Esophagus squamous epithelium (tissue), 5 donors: ENCODE measurements around the gene GTF2IRD1. TPM values are rescaled to one million over a fixed set of nuclear protein-coding genes. Genes with fewer than 3 reads are reported as not detected.
A peak's percentile ranks its signal among the peaks of the same experiment; 100 is the strongest.
"Not testable (repeated sequence)": the region's sequence is repeated elsewhere in the genome, so short reads cannot be mapped to it uniquely, and the experiment has no call there.

Experiments
- DNase-seq: peaks from one replicate; lab custom pipeline; 2025; lab: John Stamatoyannopoulos, UW
- H3K27ac ChIP-seq, 4 donors: fragments of 200-600 bp; sonication (generic); one replicate each; pipeline ENCODE4 v1.5.1; 2016 to 2019; ENCODE audit warnings: mild to moderate bottlenecking in 1 of 4
- H3K27me3 ChIP-seq, 4 donors: fragments of 200-600 bp; sonication (generic); 1 replicate in 3 of 4; 2 replicates in 1 of 4; pipeline versions ENCODE4 v1.5.1 to v1.6.0; 2017 to 2021; ENCODE audit warnings: antibody characterized with exemption in 1 of 4
- H3K36me3 ChIP-seq, 3 donors: fragments of 200-600 bp; sonication (generic); one replicate each; pipeline ENCODE4 v1.5.1; 2016 to 2019
- H3K4me1 ChIP-seq, 3 donors: fragments of 200-600 bp; sonication (generic); one replicate each; pipeline ENCODE4 v1.5.1; 2017 to 2019
- H3K4me3 ChIP-seq, 4 donors: fragments of 200-600 bp; sonication (generic); 1 replicate in 3 of 4; 2 replicates in 1 of 4; pipeline ENCODE4 v1.5.1; 2016 to 2019; ENCODE audit warnings: mild to moderate bottlenecking in 2 of 4, moderate library complexity in 1 of 4
- H3K9me3 ChIP-seq, 3 donors: fragments of 200-600 bp; sonication (generic); one replicate each; pipeline ENCODE4 v1.5.1; 2016 to 2019
- POLR2A ChIP-seq, 4 donors: fragments of 450-650 bp; IDR thresholded peaks; one replicate each; pipeline ENCODE4 v1.6.1; 2017; ENCODE audit warnings: antibody characterized with exemption in 4 of 4, mild to moderate bottlenecking in 4 of 4, moderate library complexity in 3 of 4
- WGBS, 2 donors: methylation state at CpG; one replicate each; pipeline ENCODE4 v1.1.5; 2018; 5-methylcytosine and 5-hydroxymethylcytosine counted together
- intact Hi-C: fragments of 100-400 bp; cut with DNase I; formaldehyde crosslinking; loops from one replicate; pipeline ENCODE4 v1.15.0; 2022
- total RNA-seq, 4 donors: library from RNA; depleted of rRNA; stranded (reverse); fragments of >200 nt; gene quantifications; one replicate each; pipeline ENCODE4 v1.1.0, GENCODE V29; 2016
- TF ChIP-seq, protein P1 (sequence below), 6 experiments: fragments of 450-650 bp in 4 of 6; fragments of 200-600 bp in 2 of 6; sonication (generic) in 2 of 6; IDR thresholded peaks; one replicate each; pipeline ENCODE4 v1.5.1; 2016 to 2019; ENCODE audit warnings: antibody characterized with exemption in 6 of 6, mild to moderate bottlenecking in 4 of 6, moderate library complexity in 4 of 6
- donor health status: DM: yes; HTN: yes; CAD: no.

The GTF2IRD1 gene
- total RNA-seq, 4 donors from 2014 or later: 26.8 to 35.6 (median 28.5) TPM

- 85 to 96% methylated on average over 2 to 5 of the region's 6 CpGs for WGBS, 2 donors
- H3K27me3 ChIP-seq: no peaks in the 10 kb centered on the region
- intact Hi-C loops: no loop called here
- peaks cover 4 to 76% (median 17%) of the 10 kb centered on the region in 3 donors for H3K36me3 ChIP-seq
- TF ChIP-seq, protein P1, sequence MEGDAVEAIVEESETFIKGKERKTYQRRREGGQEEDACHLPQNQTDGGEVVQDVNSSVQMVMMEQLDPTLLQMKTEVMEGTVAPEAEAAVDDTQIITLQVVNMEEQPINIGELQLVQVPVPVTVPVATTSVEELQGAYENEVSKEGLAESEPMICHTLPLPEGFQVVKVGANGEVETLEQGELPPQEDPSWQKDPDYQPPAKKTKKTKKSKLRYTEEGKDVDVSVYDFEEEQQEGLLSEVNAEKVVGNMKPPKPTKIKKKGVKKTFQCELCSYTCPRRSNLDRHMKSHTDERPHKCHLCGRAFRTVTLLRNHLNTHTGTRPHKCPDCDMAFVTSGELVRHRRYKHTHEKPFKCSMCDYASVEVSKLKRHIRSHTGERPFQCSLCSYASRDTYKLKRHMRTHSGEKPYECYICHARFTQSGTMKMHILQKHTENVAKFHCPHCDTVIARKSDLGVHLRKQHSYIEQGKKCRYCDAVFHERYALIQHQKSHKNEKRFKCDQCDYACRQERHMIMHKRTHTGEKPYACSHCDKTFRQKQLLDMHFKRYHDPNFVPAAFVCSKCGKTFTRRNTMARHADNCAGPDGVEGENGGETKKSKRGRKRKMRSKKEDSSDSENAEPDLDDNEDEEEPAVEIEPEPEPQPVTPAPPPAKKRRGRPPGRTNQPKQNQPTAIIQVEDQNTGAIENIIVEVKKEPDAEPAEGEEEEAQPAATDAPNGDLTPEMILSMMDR (IDR thresholded peaks at IDR 0.05): no peak
- no peak for TF ChIP-seq POLR2A (IDR thresholded peaks at IDR 0.05)
- peak overlapping the region; percentile 75 to 94 (median 86) for H3K27ac ChIP-seq
- no peak for DNase-seq
- peaks cover 0 to 65% (median 34%) of the 10 kb centered on the region in 3 donors for H3K4me1 ChIP-seq
- peaks cover 0 to 11% (median 8%) of the 10 kb centered on the region in 3 donors for H3K9me3 ChIP-seq
- no peak overlapping the region for H3K4me3 ChIP-seq
Measured at GRCh38 chr7:74525140-74525539, 71.4 kb downstream of the GTF2IRD1 start.

DNA sequence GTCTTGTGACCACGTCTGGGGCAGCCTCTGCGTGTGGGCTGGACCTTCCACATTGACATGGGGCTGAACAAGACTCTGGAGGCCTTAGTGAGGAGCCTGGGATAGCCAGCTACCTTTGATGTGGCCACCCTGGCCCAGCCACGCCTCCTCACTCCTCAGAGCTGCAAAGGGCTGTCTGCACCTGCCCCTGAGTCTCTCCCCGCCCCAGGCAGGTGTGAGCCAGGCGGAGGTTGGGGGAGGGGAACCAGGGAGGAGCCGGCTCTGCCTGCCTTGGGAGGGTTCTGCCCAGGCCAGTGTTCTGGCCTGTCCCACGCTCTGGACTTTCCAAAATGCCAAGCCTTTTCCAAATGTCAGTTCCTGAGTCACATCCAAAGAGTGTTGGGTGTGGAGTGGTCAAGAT is 72.2 kb downstream of the GTF2IRD1 start:
- no peak for DNase-seq

GRCh38 chr7:74526780-74527179 is 73.1 kb downstream of the GTF2IRD1 start:
- no peak overlapping the region for H3K4me3 ChIP-seq
- 59 to 74% methylated on average over 5 to 8 of the region's 8 CpGs for WGBS, 2 donors
- intact Hi-C loops: no loop called here
- peaks cover 0 to 65% (median 34%) of the 10 kb centered on the region in 3 donors for H3K4me1 ChIP-seq
- no peak for DNase-seq
- H3K36me3 ChIP-seq: peaks cover 13 to 76% (median 13%) of the 10 kb centered on the region in 3 donors
- peak overlapping the region; percentile 81 to 94 (median 86) for H3K27ac ChIP-seq
- H3K9me3 ChIP-seq: peaks cover 0 to 4% (median 3%) of the 10 kb centered on the region in 3 donors
- TF ChIP-seq, protein P1 (IDR thresholded peaks at IDR 0.05): no peak
- TF ChIP-seq POLR2A (IDR thresholded peaks at IDR 0.05): no peak
- no peaks in the 10 kb centered on the region for H3K27me3 ChIP-seq

More for the DNA sequence above, 72.2 kb downstream of the GTF2IRD1 start:
- TF ChIP-seq POLR2A (IDR thresholded peaks at IDR 0.05): peak in 1 of 4 donors; percentile 18
- TF ChIP-seq, protein P1 (IDR thresholded peaks at IDR 0.05): no peak
- Histone ChIP-seq H3K4me1 (peaks cover 0 to 65% (median 34%) of the 10 kb centered on the region in 3 donors), H3K27me3 (no peaks in the 10 kb centered on the region), H3K36me3 (peaks cover 6 to 76% (median 17%) of the 10 kb centered on the region in 3 donors), H3K4me3 (no peak overlapping the region), H3K27ac (peak overlapping the region; percentile 81 to 94 (median 86)), H3K9me3 (peaks cover 0 to 11% (median 8%) of the 10 kb centered on the region in 3 donors)
- intact Hi-C loops: no loop called here
- WGBS, 2 donors: 34 to 47% methylated on average over 2 of the region's 7 CpGs

GRCh38 chr7:74527842-74528241 is 74.1 kb downstream of the GTF2IRD1 start:
- Histone ChIP-seq H3K27me3 (no peaks in the 10 kb centered on the region), H3K4me3 (no peak overlapping the region), H3K36me3 (peaks cover 9 to 76% (median 13%) of the 10 kb centered on the region in 3 donors), H3K4me1 (peaks cover 0 to 56% (median 34%) of the 10 kb centered on the region in 3 donors), H3K9me3 (no peaks in the 10 kb centered on the region), H3K27ac (peak overlapping the region; percentile 81 to 94 (median 86))
- intact Hi-C loops: no loop called here
- no peak for TF ChIP-seq POLR2A (IDR thresholded peaks at IDR 0.05)
- TF ChIP-seq, protein P1 (IDR thresholded peaks at IDR 0.05): no peak
- 50 to 61% methylated on average over 6 to 7 of the region's 7 CpGs for WGBS, 2 donors
- no peak for DNase-seq

DNA sequence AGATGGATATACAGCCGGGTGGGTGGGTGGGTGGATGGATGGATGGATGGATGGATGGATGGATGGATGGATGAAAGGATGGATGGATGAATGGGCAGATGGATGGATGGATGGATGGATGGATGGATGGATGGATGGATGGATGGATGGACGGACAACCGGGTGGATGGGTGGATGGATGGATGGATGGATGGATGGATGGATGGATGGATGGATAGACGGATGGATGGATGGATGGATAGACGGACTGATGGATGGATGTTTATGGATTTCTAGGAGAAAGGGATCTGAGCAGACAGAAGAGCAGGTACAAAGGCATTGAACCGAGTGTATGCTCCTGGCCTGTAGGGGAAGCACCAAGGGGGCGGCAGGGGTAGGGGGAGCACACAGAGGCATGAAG is 75.1 kb downstream of the GTF2IRD1 start:
- H3K9me3 ChIP-seq, intact Hi-C loops, H3K27ac ChIP-seq, H3K27me3 ChIP-seq, DNase-seq, H3K4me3 ChIP-seq: not testable (repeated sequence)
- peaks cover 0 to 47% (median 28%) of the 10 kb centered on the region in 3 donors for H3K4me1 ChIP-seq
- WGBS, 2 donors: 90 to 93% methylated on average over 7 of the region's 7 CpGs
- peaks cover 9 to 76% (median 17%) of the 10 kb centered on the region in 3 donors for H3K36me3 ChIP-seq
